Measurements from ENCODE around the gene NR3C2.

NR3C2 gene

DNA sequence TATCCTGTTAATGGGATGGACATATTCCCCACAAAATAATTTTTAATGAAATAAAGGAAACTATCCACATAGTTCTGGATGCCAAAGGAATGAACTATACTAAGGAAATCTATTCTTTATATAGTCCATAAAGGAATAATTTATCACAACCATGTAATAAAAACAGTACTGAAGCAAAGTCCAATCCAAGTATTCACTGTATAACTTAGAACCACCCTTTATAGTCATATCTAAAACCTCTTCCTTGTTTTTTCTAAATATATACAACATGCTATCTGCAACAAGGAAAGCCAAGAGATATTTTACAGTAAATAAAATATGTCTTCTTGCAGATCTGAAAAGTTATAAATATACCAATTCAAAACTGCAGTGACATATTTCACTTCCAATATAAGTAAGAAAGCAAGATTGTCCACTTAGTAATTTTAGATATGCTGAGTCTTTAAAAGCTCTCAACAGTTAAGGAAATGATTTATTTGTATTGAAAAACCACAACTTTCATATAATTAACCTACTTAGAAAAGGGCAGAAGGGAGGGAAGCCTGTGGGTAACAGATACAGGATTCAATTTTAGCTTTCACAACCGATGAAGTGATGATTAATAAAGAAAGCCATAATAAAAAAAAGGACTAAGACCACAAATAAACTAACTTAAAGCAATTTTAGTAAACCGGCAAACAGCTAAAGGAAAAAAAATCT lies 8.0 kb downstream of the NR3C2 start:
- no peak for DNase-seq

DNA sequence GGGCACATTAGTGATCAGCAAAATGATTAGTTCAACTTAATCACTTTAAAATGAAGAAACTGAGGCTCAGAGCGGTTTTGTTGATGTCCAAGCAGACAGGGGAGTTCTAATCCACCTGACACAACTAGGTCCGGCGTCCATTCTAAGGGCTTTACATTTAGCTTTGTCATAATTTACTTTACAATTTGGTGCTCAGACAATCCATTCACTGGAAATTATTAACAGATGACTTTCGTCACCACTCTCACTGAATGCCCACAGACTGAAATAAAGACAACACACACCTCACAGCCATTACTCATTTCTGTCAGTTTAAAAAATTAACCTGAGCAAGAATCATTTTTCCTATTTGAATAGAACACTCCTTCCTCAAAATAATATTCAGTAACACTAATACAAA lies 10.8 kb downstream of the NR3C2 start:
- DNase-seq = no peak

DNA sequence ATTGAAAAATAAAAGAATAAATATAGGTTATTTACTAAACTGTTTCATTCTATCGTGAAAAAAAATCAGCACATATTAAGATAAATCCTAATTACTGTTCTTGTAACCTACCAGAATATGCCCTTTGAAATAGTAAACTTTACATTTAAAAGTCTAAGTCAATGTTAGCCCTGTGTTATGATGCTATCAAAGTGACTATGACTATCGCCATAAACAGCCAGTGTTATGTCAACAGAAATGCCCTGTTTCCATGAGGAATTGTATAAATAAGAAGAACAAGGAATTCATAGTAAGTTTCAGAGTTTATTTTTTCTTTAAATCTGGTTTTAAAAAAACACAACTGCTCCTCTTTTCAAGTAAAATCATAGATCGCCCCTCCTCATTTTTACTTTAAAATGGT lies 11.4 kb downstream of the NR3C2 start:
- DNase-seq = no peak

DNA sequence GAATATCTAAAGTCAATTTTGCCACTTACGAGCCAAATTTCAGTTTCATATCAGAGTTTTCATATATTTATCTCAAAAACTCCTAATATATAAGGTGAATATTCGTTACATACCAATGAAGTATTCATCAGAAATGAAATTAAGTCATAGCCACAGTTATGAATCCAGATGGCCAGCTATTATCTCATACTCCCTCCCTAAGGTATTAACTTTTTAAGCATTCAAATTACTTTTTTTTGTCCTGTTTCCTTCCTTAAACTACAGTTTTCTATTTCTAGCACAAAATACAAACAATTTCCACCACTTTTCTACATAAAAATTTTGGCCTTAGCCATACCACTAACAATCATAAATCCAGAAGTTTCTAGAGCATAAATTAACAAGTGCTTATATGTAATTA lies 13.0 kb downstream of the NR3C2 start:
- DNase-seq = no peak

DNA sequence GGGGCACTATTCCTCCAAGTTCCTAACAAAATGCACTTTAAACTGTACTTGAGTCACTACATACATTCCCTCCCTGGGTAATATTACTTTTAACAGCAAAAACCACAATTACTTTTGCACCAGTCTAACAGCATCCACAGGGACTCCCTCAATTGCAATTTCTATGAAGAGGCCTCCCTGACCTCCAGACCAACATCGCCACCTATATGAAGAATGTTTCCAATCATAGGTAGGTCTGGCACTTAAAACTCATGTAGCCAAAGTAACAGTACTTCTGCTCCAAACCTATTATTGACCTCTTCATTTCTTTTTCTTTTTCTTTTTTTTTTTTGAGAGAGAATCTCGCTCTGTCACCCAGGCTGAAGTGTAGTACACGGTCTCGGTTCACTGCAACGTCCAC lies 15.6 kb downstream of the NR3C2 start:
- no peak for DNase-seq

DNA sequence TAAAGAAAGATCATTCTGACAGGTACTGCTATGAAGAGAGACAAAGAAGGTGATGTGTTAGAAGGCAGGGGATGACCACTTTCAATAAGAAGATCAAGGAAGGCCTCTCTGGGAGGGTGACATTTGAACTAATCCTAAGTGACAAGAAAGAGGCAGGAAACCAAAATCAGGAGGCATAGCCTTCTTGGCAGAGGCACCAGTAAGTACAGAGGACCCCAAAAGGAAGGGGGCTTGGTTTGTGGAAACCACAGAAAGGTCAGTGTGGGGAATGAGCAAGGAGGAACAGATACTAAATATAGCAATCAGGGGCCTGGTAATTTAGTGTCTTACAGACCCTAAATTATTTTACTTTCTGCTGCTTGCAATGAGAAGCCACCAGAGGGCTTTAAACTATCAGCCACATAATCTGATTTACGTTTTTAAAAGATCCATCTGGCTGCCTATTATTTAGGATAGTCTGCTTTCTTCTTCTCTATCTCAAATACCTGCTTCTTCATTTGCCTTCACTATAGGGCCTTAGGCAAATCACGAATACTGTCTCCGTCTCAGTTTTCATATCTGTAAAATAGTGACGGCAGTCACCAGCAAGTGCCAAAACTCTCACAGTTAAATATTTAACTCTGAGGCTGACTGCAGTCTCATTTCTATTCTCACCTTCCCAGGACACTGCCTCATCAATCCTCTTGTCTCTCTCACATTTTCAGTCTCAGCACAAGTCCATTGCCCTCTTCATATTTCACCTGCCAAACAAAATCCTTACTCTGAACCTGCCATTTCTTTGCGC lies 16.7 kb downstream of the NR3C2 start:
- DNase-seq = no peak

DNA sequence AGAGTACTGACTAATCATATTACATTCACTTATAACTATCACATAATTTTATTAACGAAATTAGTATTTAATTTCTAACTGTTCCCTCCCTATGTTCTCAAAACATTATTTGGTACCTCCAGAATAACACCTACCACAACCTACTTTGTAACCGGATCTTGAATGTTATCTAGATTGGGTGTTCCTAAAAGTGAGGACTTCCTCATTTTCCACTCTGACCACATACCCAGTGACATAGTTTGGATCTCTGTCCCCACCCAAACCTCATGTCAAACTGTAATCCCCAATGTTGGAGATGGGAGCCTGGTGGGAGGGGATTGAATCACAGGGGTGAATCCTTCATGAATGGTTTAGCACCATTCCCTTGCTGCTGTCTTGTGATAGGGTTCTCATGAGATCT lies 21.8 kb downstream of the NR3C2 start:
- no peak for DNase-seq

DNA sequence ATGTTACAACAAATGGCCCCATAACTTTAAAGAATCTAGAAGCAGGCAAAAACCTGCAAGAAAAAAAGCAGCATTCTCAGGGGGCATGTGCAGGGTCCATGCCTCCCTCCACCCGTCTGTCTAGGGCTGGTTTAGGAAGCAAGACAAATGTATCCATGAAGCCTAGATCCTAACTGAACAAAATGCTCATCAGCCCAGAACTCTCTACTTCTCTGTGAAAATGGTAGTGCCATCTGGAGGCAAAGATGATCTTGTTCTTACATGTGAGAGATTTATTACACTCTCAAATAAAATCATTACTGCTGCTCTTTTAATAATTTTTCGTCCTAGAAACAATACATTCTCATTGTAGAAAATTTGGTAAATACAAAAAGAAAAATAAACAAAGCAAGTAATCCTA lies 26.7 kb downstream of the NR3C2 start:
- DNase-seq = no peak

DNA sequence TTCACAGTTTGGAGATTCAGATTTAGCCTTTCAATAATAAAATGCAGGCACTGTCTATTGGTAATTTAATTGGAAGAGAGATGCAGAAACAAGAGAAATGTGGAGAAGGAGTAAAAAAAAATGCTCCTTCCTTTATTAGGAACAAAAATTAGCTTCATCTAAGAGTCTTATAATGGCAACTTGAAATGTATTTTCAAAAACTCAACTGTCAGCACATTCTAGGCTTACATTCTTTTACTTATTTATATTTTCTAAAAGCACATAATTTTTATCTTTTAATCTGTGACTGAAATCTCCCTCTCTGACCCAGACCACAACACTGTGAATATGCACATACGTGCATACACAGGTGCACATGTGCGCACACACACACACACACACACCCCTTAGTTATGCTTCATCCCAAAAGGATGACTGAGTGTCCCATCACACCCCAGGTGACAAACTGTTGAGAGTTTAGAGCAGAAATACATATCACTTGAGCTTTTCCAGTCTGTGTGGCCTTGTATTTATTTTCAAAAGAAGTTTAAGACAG lies 29.7 kb downstream of the NR3C2 start:
- DNase-seq = no peak

DNA sequence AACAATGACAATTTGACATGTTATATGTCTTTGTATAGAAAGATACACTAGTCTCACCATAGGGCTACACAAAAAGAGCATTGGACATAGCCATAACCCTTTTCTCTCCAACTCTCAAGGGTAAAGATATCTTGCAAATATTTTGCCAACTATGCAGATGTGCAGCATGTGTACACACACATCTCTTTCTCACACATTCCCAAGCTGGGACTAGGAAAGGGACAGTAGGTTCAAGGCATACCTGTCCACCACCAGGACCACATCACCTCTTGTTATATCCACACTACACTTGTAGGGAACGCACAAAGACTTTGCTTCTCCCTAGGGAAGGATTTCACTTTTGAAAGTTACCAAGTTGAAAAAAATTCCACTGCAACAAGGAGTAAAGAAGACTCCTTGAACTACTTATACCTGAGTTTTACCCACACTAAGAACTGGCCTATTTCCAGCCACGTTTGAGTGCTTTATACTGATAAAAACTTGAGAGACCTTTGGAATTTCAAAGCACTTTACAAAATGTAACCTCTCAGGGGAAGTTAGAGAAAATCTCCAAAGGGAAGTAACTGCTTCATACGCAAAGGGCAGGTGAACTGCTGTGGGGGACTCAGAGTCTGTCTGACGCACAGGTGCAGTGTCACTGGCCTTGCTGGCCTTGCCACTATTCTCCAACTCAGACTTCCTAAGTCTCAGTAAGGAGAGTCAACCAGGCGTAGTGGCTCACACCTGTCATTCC lies 36.9 kb downstream of the NR3C2 start:
- no peak for DNase-seq

DNA sequence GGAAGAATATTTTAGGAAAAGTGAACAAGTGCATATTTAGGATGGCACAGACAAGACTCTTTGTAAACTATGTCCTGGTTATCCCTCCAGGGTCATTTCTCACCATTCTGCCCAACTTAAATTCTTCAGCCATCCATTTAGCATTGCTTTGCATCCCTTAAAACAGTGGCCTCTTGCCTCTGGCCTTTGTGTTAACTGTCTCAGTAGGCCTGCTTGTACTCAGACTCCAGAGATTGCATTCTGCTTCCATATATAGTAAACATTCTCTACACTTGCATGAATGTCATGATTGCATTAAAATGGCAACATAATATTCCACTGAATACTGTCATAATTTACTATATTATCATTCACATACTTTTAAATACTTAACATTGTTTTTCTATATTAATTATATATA lies 43.2 kb downstream of the NR3C2 start:
- DNase-seq = no peak

DNA sequence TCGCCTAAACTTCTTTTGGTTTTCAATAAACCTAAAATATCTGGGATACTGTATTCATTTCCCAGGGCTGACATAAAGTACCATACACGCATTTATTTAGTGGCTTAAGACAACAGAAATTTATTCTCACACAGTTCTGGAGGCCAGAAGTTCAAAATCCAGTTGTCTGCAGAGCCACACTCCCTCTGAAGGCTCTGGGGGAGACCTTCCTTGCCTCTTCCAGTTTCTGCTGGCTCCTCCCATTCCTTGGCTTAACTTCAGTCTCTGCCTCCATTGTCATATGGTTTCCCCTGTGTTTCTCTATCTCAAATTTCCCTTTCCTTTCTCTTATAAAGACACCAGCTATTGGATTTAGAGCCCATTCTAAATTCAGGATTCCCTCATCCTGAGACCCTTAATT lies 44.4 kb downstream of the NR3C2 start:
- no peak for DNase-seq

DNA sequence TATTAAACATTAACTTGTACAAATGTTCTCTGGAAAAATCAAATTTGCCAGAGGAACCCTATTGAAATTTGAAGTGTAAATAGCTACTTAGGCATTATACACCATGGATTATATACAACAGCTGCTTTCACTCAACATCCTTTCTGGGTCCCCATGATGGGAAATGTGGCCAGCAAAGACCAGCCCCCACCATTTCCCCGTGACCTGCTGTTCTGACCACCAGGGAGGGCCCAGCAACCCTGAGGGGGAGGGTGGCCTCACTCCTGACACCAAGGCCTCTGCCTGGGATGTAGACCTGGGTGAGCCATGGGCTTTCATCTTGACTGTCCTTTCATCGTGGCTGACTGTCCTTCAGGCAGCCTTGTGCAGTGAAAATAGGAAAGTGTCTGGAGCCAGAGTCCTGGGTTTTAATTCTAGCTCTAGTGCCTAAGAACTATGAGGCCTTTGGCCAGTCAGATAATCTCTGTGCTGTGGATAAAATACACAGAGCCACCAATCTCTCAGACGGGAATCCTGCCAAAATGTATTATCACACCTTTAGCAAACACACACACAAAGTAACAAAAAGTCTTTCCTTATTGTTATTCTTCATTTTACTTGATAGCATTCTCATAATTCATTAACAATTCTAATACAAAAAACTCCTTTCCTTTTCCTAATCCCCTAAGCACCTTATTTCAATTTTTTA lies 45.1 kb downstream of the NR3C2 start:
- no peak for DNase-seq

DNA sequence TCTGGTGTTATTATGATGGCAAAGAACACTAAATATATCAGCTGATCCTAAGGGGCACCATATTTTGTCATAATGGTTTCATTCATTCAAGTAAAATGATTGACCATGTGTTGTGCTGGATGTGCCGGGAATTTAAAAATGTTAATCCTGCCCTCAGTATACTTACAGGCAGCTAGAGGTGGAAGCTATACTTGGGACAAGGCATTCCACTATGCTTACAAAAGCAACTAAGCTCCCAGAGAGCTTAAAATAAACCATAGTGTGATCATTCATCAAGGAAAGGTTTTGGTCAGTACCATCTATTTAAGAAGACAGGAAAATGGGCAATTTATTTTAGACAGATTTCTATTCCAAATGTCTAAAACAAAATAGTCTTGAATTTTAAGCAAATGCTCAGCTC lies 46.4 kb downstream of the NR3C2 start:
- no peak for DNase-seq

DNA sequence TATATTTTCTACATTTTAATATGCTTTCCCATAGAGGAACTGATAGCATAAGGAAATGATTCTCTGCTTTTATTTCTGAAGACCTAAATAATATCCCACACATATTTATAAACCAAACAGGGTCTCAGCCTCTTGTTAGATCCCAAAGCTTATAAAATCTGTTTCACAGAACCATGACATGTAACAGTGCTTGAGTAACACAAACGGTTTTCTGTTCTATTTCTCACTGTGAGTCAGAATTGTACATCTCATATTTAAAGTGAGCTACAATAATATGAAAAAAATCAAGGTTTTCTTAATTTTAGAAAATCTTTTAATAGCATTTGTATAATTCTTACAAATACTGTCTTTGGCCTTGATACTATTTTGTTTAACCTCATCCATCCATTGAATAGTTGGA lies 51.2 kb downstream of the NR3C2 start:
- no peak for DNase-seq

DNA sequence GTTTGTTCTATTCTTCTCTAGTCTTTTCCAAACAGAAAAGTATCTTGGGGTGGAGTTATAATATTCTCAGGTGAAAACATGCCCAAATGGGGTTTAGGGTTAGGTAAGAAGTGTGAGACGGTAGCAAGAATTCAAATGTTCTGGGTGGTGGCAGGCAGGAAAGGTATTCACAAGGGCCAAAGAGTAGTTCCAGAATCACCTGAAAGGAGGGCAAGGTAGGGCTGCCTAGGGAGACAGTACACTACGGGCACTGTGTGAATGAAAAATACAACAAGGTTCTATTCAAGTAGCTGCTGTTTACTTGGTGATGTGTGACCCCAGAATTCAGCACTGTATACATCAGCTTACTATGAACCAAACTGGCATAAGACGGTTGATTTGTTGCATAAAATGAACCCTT lies 51.9 kb downstream of the NR3C2 start:
- no peak for DNase-seq

DNA sequence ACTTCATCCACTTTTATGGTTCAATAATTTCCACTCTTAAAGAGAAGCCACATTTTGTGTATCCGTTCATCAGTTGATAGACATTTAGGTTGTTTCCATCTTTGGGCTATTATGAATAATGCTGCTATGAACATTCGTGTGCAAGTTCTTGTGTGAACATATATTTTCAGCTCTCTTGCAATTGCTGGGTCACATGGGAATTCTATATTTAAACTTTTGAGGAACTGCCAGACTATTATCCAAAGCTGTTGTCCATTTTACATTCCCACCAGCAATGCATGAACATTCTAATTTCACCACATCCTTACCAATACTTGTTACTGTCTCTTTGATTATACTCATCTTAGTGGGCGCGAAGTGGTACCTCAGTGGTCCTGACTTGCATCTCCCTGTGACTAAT lies 61.9 kb downstream of the NR3C2 start:
- no peak for DNase-seq

DNA sequence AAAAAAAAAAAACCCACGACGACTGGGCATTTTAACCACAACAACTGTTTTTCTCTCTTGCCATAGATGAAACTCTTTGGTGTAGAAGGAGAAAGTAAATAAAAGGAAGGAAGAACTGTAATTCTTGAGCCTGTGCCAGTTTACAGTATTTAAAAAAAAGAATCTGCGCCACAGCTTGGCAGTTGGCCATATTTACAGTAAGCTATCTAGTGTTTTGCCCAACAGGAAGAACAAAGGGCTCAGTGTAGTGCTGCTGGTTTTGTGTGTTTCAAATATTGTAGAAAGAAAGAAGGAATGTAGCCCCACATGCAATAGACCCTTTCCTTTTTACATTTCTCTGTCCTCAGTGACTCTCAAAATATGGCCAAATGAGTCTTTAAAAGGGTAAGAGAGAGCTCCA lies 66.1 kb downstream of the NR3C2 start:
- no peak for DNase-seq

DNA sequence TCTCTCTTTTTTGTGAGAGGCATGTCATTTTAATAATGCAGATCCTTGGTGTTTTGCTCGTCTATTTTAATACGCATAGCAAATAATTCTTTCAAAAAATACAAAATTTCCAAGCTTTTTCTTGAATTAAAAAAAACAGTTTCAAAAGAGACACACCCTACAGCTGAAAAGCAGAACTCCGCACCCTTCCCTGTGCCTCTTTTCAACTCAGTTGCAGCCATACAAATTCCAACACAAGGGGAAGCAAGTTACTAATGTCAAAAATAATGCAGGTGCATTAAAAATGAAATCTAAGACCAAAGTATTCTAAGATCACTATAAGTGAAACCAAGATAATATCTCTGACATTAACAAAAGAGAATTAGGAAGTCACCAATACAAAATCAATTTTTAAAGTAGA lies 66.6 kb downstream of the NR3C2 start:
- no peak for DNase-seq

DNA sequence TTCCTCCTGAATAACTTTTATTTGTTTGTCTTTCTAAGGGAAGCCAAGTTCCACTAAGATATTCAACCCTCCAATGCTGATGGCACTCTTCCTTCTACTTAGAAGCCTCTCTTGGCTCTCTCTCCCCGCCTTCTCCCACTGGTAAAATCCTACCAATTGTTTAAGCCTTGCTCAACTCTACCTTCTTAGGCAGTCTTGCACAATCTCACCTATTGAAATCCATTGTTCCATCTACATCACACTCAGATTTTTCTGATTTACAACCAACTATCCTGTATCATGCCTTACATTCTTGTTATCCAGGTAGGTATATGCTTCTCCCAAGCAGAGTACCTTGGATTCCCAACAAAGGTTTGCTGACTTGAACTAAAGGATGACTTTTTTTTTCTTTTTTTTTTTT lies 69.1 kb downstream of the NR3C2 start:
- no peak for DNase-seq

DNA sequence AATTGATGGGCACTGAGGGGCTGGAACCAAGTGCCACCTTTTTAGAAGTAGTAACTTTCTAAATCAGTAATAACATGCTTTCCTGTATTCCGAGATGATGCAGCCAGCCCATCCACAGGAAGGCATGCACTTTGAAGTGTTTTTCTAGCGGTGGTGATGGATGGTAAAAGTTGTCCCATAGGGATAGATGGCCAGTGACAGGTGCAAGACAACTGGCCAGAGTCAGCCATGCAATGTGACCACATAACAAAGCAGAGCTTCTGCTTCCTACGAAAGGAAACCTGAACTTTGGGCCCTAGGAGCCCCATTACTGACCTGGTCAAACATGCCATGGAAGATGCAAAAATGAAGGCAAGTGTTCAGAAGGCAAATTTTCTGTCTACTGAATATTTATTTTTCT lies 72.3 kb downstream of the NR3C2 start:
- DNase-seq = no peak

DNA sequence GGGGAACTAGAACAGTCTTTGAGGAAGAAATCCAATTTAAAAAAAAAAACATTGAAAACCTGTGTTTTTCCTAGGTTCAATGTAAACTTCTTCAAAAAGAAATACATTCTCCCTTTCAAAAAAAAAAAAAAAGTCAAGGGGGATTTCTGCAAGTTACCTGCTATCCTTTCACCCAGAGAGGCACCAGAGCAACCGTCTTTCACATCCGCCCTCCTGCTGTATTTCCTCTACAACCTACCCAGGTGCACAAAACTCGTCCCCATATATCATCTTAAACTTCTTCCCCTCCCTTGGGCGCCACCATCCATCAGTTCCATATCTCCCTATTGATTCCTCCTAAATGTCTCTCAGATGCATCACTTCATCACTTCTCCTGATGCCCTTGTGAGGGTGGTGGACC lies 74.5 kb downstream of the NR3C2 start:
- no peak for DNase-seq

DNA sequence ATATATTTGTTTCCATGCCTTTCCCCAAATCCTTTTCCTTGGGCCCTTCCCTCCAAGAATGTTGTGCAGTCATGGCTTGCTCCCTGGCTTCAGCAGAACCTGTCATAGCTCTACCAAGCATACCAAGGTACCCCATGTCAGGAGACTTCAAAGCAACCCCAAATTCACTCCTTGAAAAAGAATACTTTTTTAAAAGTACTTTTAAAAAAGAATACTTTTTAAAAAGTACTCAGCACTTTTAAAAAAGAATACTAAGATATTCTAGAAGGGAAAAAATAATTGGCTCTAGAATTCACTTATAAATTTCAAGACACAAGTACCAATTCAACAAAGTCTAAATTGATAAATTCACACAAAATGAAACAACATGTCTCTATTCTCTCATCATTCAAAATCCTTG lies 76.0 kb downstream of the NR3C2 start:
- no peak for DNase-seq

Data from stimulated activated CD4-positive, alpha-beta T cell treated with anti-CD3 and anti-CD28 coated beads, Interleukin-4, amount 100 ng/mL, for 24 hours (primary cell).